ENCODE measurements around the gene RALGDS. TPM values are rescaled to one million over a fixed set of nuclear protein-coding genes. Genes with fewer than 3 reads are reported as not detected.

Gene RALGDS
- total RNA-seq, 1 donor from 2014 or later, result 80.6 TPM

- no peak for DNase-seq (ENCODE audit: low spot score)
- TF ChIP-seq CTCF (IDR thresholded peaks at IDR 0.05; ENCODE audit: unreplicated experiment), result no peak
- Mint-ChIP-seq H3K27me3 (ENCODE audit: unreplicated experiment) (peaks cover 23% of the 10 kb centered on the region), H3K4me1 (ENCODE audit: unreplicated experiment) (peaks cover 33% of the 10 kb centered on the region), H3K36me3 (ENCODE audit: low read depth, unreplicated experiment) (peaks cover 9% of the 10 kb centered on the region), H3K27ac (ENCODE audit: unreplicated experiment) (no peak overlapping the region), H3K4me3 (ENCODE audit: unreplicated experiment) (no peak overlapping the region), H3K9me3 (ENCODE audit: unreplicated experiment) (no peaks in the 10 kb centered on the region)
Observed at GRCh38 chr9:133143639-133144141, 22.6 kb upstream of the RALGDS start.

DNA sequence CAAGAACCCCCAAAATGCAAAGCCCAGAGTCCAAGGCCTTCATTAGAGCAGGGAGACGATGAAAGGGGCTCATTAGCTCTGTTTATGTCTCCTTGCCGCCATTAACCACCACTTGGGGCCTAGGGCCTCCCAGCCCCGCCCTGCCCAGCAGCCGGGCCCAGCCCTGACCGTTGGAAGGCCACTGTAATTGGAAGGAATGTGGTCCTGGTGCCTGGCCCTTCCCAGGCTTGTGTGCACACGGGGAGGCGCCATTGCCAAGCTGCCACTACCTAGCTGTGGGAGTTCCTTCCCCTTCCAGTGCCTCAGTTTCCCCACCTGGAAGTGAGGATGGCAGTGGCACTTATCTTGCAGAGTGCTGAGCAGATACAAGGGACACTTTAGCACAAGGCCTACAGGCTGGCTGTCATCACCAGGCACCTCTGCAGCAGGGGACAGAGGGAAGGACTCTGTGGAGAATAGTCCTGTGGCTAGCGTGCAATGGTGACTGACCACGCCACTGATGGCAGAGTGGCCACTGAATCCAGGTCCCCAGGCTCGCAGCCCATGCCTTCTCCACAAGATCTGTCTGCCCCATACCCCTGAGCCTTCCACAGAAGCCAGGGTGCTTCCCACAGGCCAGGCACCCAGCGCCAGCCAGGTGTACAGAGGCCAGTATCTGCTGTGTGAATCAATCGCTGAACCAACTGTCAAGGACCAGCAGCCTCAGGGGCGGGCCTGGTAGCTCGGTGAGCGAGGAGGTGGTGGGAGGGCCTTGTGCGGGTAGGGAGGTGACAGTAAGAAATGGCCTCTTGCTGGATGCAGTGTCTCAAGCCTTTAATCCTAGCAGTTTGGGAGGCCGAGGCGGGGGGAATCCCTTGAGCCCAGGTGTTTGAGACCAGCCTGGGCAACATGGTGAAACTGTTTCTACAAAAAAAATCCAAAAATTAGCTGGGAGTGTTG lies 21.9 kb upstream of the RALGDS start:
- no peak for DNase-seq (ENCODE audit: low spot score)
- no peak for TF ChIP-seq CTCF (IDR thresholded peaks at IDR 0.05; ENCODE audit: unreplicated experiment)
- Mint-ChIP-seq H3K36me3 (ENCODE audit: low read depth, unreplicated experiment) (peaks cover 9% of the 10 kb centered on the region), H3K27me3 (ENCODE audit: unreplicated experiment) (peaks cover 18% of the 10 kb centered on the region), H3K9me3 (ENCODE audit: unreplicated experiment) (no peaks in the 10 kb centered on the region), H3K4me3 (ENCODE audit: unreplicated experiment) (no peak overlapping the region), H3K4me1 (ENCODE audit: unreplicated experiment) (peaks cover 28% of the 10 kb centered on the region), H3K27ac (ENCODE audit: unreplicated experiment) (no peak overlapping the region)

DNA sequence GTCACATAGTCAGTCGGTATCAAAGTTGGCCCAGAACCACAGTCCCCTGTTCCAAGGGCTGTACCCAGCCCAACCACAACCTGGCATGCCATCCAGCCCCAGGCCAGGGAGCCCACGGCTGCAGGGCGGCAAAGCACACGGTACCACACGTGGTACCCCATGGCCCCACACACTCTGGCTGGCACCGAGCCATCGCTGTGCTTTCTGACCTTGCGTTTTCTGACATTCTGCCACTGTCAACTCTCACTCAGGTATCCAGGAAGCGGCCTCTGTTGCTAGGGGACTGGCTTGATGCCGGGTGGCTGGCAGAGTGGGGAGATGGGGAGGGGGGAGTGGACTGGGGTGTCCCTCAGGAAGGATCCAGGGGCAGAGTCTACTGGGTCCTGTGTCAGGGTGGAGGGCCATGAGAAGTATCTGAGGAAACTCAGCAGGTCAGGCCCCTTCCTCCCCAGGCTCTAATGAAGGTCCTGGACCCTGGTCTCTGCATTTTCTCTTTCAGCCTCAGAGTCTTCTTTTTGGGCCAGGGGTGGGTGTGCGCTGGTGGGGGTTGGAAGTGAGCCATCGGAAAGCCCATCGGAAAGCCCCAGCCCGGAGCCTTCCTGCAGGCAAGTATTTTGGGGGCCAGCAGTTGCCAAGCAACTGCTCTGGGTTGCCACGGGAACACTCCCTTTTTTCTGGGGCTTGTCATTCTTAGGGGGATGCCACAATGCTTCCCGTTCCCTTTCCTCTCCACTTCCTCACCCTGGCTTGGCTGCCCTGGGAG lies 21.0 kb upstream of the RALGDS start:
- Mint-ChIP-seq H3K4me1 (ENCODE audit: unreplicated experiment) (peaks cover 20% of the 10 kb centered on the region), H3K27me3 (ENCODE audit: unreplicated experiment) (peaks cover 13% of the 10 kb centered on the region), H3K27ac (ENCODE audit: unreplicated experiment) (peak overlapping the region; percentile 67), H3K36me3 (ENCODE audit: low read depth, unreplicated experiment) (peaks cover 9% of the 10 kb centered on the region), H3K9me3 (ENCODE audit: unreplicated experiment) (no peaks in the 10 kb centered on the region), H3K4me3 (ENCODE audit: unreplicated experiment) (no peak overlapping the region)
- TF ChIP-seq CTCF (IDR thresholded peaks at IDR 0.05; ENCODE audit: unreplicated experiment), result no peak
- no peak for DNase-seq (ENCODE audit: low spot score)

DNA sequence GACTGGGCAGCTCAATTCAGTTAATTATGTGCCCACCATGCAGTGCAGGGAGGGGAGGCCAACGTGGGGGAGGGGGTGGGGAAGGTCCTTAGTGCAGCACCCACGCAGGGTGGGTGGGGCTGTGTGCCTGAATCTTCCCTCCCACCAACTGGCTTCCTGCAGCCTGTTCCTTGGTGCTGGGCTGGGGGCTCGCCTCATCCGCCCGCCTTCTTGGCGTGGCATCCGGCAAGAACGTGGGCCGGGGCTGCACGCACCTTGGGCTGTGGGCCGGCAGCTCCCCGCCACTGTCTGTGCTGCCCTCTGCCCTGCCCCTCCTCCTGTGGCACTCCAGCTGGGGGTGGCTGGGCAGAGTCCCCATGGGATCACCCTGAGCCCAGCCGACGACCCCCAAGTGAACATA lies 19.6 kb upstream of the RALGDS start:
- no peak overlapping the region for H3K27ac Mint-ChIP-seq (ENCODE audit: unreplicated experiment)
- peaks cover 17% of the 10 kb centered on the region for H3K4me1 Mint-ChIP-seq (ENCODE audit: unreplicated experiment)
- H3K4me3 Mint-ChIP-seq (ENCODE audit: unreplicated experiment), result no peak overlapping the region
- no peak for DNase-seq (ENCODE audit: low spot score)
- H3K36me3 Mint-ChIP-seq (ENCODE audit: low read depth, unreplicated experiment), result peaks cover 10% of the 10 kb centered on the region
- no peak for TF ChIP-seq CTCF (IDR thresholded peaks at IDR 0.05; ENCODE audit: unreplicated experiment)
- H3K27me3 Mint-ChIP-seq (ENCODE audit: unreplicated experiment), result peaks cover 8% of the 10 kb centered on the region
- no peaks in the 10 kb centered on the region for H3K9me3 Mint-ChIP-seq (ENCODE audit: unreplicated experiment)

Data from endothelial cell (in vitro differentiated cells).